ENCODE results near the gene XYLT1. TPM values are rescaled to one million over a fixed set of nuclear protein-coding genes. Genes with fewer than 3 reads are reported as not detected.

XYLT1 gene
- total and polyA plus RNA-seq, 2 of the 4 experiments (the other 2 are of a cell fraction) = 9.0 to 12.7 TPM

DNA sequence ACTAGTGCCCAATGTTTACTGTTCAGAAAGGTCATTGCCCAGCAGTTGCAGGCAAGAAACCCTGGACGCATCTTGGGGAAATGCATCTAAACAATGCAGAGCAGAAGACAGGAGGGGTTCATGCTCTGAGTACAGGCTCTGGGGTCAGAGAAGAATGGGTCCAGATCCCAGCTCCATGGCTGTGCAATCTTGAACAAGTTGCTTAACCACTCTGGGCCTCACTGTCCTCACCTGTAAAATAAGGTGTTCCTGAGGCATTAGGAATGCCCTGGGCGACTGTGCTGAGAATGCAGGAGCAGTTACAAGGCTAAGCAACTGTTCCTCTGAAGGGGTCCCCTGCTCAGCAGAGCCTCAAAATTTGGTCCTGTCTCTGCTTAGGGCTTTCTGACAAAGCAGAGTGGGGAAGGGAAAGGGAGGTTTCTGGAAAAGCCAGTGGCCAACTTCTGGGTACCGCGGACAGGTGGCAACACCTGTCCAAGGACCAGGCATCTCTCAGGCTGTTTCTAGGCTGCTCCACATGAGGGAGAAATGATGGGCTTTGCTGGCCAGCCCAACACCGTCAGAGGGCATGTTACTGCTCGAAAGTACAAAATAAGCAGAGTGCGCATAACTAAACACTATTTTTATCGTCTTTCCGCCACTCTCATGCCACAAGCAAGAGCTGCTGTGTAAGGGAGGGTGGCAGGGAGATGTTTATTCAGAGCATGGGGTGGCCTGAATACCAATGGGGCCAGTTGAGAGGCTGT lies 176.8 kb downstream of the XYLT1 start:
- no peak for ATAC-seq (ENCODE audit: low read depth)
- POLR2A ChIA-PET (ENCODE audit: unreplicated experiment) = no interaction called here
- dilution Hi-C loops (cut with HindIII; ENCODE audit: low sequenced_read_pairs, unreplicated experiment) = no loop called here

More for the DNA sequence above, 176.8 kb downstream of the XYLT1 start:
- no peak overlapping the region for H4K91ac ChIP-seq (ENCODE audit: insufficient read depth, low read depth, low read length)
- peaks cover 7 to 30% of the 10 kb centered on the region in 2 experiments; a peak in 3 of 4 replicates for H3K79me1 ChIP-seq (ENCODE audit: low read depth in 1 of 2, low read length in 2 of 2)
- no peak overlapping the region for H2AK9ac ChIP-seq (replicated peaks; ENCODE audit: low read depth, low read length, poor library complexity)
- H2BK15ac ChIP-seq (ENCODE audit: low read depth, low read length) = no peak overlapping the region
- H3K4me3 ChIP-seq (ENCODE audit: insufficient read depth, low read depth, low read length) = no peak overlapping the region
- H3K18ac ChIP-seq (ENCODE audit: low read depth, low read length) = no peak overlapping the region
- H3K36me3 ChIP-seq (ENCODE audit: control insufficient read depth, insufficient read depth, low read length) = no peaks in the 10 kb centered on the region
- no peak overlapping the region for H4K5ac ChIP-seq (ENCODE audit: low read depth, low read length)
- DNase-seq = no peak
- TF ChIP-seq RAD21 (IDR thresholded peaks at IDR 0.05; ENCODE audit: low read length) = no peak
- TF ChIP-seq RCOR1 (IDR thresholded peaks at IDR 0.05; ENCODE audit: insufficient replicate concordance, low read length) = no peak
- TF ChIP-seq SMC3 (IDR thresholded peaks at IDR 0.05; ENCODE audit: low read depth, low read length) = no peak
- TF ChIP-seq ELK1 (IDR thresholded peaks at IDR 0.05; ENCODE audit: borderline replicate concordance, low read depth, low read length) = no peak
- TF ChIP-seq MXI1 (IDR thresholded peaks at IDR 0.05; ENCODE audit: borderline replicate concordance, low read depth, low read length) = no peak
- TF ChIP-seq CHD1 (IDR thresholded peaks at IDR 0.05; ENCODE audit: low read depth, low read length) = no peak
- TF ChIP-seq MAZ (IDR thresholded peaks at IDR 0.05; ENCODE audit: borderline replicate concordance, low read depth, low read length) = no peak
- no peak for TF ChIP-seq NFE2L2 (IDR thresholded peaks at IDR 0.05; ENCODE audit: low read depth, low read length)
- no peak for TF ChIP-seq CEBPB (IDR thresholded peaks at IDR 0.05; ENCODE audit: low read depth, low read length)
- no peaks in the 10 kb centered on the region for H3K27me3 ChIP-seq (ENCODE audit: control insufficient read depth, insufficient read depth, low read length)
- H4K20me1 ChIP-seq (ENCODE audit: insufficient read depth, low read length) = peaks cover under 1% of the 10 kb centered on the region; the same call in 1 of the 2 replicates
- no peak overlapping the region for H2BK5ac ChIP-seq (ENCODE audit: low read depth, low read length, poor library complexity, severe bottlenecking)
- BruUV-seq (replicated peaks) = no TSS peak
- H2AK5ac ChIP-seq (ENCODE audit: low read depth, low read length) = no peak overlapping the region
- no peak overlapping the region for H2BK20ac ChIP-seq (ENCODE audit: low read depth, low read length)
- 80% methylated on average over 2 of the region's 9 CpGs; no CpG with 5 or more reads in 1 of the 2 experiments for WGBS, 2 experiments (ENCODE audit: extremely low coverage in 2 of 2, insufficient read length in 1 of 2)
- H2BK120ac ChIP-seq (ENCODE audit: low read depth, low read length) = no peak overlapping the region
- H3K9me3 ChIP-seq (ENCODE audit: control insufficient read depth, insufficient read depth, low read length) = no peaks in the 10 kb centered on the region
- no peak overlapping the region for H4K8ac ChIP-seq (ENCODE audit: low read depth in 2 of 2, low read length in 2 of 2)
- no peak overlapping the region for H3K4ac ChIP-seq (ENCODE audit: low read depth, low read length)
- H3K4me1 ChIP-seq (ENCODE audit: control insufficient read depth, insufficient read depth, low read length) = no peaks in the 10 kb centered on the region
- H3K4me2 ChIP-seq (ENCODE audit: low read depth, low read length) = no peak overlapping the region
- H2AFZ ChIP-seq (replicated peaks; ENCODE audit: low read length, poor library complexity) = no peak overlapping the region
- no peak overlapping the region for H3K56ac ChIP-seq (ENCODE audit: extremely low read depth, insufficient read depth, low read length)
- CTCF ChIA-PET = no interaction called here
- no peak overlapping the region for H3K23ac ChIP-seq (ENCODE audit: low read depth, low read length)
- in situ Hi-C loops (cut with MboI; ENCODE audit: low sequenced_read_pairs) (no loop called here), intact Hi-C loops (cut with micrococcal nuclease) (no loop called here)
- H3K9me1 ChIP-seq (ENCODE audit: insufficient read depth, low read length) = peaks cover 10% of the 10 kb centered on the region; the same call in 1 of the 2 replicates
- no peak overlapping the region for H3K9ac ChIP-seq (ENCODE audit: low read depth, low read length)
- H3K14ac ChIP-seq (replicated peaks; ENCODE audit: low read depth, low read length) = no peak overlapping the region; the same call in 1 of the 2 replicates
- no peak overlapping the region for H3K27ac ChIP-seq (ENCODE audit: insufficient read depth, low read length)
